Endometrium (tissue), 2 donors: Measurements from ENCODE around the gene TCAP.

Source experiments
- FAIRE-seq: peaks from 2 replicates; lab custom pipeline; 2012; peaks lifted over from hg19 to GRCh38; lab: Jason Lieb, UNC
- donor health status: control.
- donor health status: control.

Gene TCAP

GRCh38 chr17:39651923-39652586 lies 13.1 kb upstream of the TCAP start:
- no peak for FAIRE-seq

GRCh38 chr17:39652587-39653315 lies 12.4 kb upstream of the TCAP start:
- FAIRE-seq, result no peak

- FAIRE-seq, result no peak
Measured at GRCh38 chr17:39653316-39653661, 11.9 kb upstream of the TCAP start.

- no peak for FAIRE-seq
Measured at GRCh38 chr17:39653662-39654331, 11.4 kb upstream of the TCAP start.

GRCh38 chr17:39655105-39655504 lies 10.0 kb upstream of the TCAP start:
- FAIRE-seq, result no peak

GRCh38 chr17:39658346-39658745 lies 6.8 kb upstream of the TCAP start:
- no peak for FAIRE-seq

- no peak for FAIRE-seq
Measured at GRCh38 chr17:39658760-39659159, 6.4 kb upstream of the TCAP start.

- FAIRE-seq, result no peak
Measured at GRCh38 chr17:39659279-39660010, 5.7 kb upstream of the TCAP start.

- no peak for FAIRE-seq
Measured at GRCh38 chr17:39660011-39660360, 5.2 kb upstream of the TCAP start.

- FAIRE-seq, result no peak
Measured at GRCh38 chr17:39660397-39661385, 4.5 kb upstream of the TCAP start.

- FAIRE-seq, result no peak
Measured at GRCh38 chr17:39661744-39662541, 3.2 kb upstream of the TCAP start.

- FAIRE-seq, result no peak
Measured at GRCh38 chr17:39662551-39663339, 2.4 kb upstream of the TCAP start.

- FAIRE-seq, result no peak
Measured at GRCh38 chr17:39663340-39663687, 1.8 kb upstream of the TCAP start.

GRCh38 chr17:39663688-39664580 lies 1.2 kb upstream of the TCAP start:
- FAIRE-seq, result no peak

GRCh38 chr17:39665642-39666224 lies 584 bp downstream of the TCAP start:
- FAIRE-seq, result no peak

- no peak for FAIRE-seq
Measured at GRCh38 chr17:39666231-39666600, 1.1 kb downstream of the TCAP start.

GRCh38 chr17:39666601-39667261 lies 1.6 kb downstream of the TCAP start:
- FAIRE-seq, result no peak
